HTR-8/SVneo (cell line): ENCODE measurements around the gene SMIM14.
"Not testable (repeated sequence)": the region's sequence is repeated elsewhere in the genome, so short reads cannot be mapped to it uniquely, and the experiment has no call there.

Experiments
- DNase-seq: peaks from one replicate; pipeline ENCODE4 v3.0.0; 2011; ENCODE audit warnings: low spot score, mixed read lengths; ENCODE audit not compliant: insufficient read length
- FAIRE-seq: peaks from 2 replicates; lab custom pipeline; 2011; peaks lifted over from hg19 to GRCh38; lab: Jason Lieb, UNC

Gene SMIM14

DNA sequence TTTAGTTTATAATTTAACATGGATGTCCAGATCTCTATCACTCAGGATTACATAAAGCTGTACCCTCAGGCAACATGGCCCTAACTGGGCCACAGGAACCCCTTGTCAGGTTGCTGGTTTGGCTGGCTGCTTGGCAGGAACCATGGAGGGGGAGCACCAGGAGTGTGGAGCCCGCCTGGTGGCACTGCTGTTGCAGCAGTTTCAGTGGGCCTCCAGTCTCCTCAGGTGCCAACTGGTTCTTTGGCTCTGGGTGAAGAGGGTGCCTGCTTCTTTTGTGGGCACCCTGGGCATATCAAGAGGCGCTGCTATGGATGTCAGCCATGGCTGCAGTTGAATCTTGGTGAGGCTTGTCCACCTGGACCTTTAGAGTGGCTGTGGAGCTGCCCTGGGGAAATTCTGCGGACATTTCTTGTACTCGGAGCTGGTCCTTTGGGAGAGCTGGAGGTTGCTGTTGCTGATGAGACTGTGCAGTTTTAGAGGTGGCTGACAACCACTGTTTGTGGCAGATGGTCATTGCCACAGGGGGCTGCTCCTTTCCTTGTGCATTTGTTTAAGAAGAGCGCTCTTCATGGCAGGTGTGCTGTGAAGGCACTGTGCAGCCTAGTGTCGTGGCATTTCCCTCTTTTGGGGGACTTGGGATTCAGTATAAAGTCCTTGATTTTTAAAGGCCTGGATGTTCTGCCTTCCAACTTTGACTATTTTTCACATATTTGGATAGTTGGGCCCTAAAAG is 10.3 kb upstream of the SMIM14 start:
- no peak for FAIRE-seq
- no peak for DNase-seq

DNA sequence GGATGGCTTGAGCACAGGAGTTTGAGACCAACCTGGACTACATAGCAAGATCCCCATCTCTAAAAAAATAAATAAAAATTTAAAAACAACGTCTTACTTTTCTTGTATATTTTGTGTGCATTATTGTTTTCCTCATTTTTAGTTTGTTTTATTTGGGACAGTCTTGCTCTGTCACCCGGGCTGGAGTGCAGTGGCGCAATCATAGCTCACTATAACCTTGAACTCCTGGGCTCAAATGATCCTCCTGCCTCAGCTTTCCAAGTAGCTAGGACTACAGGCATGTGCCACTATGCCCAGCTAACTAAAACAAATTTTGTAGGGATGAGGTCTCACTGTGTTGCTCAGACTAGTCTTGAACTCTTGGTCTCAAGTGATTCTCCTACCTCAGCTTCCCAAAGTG is 9.5 kb upstream of the SMIM14 start:
- DNase-seq (no peak), FAIRE-seq (no peak)

DNA sequence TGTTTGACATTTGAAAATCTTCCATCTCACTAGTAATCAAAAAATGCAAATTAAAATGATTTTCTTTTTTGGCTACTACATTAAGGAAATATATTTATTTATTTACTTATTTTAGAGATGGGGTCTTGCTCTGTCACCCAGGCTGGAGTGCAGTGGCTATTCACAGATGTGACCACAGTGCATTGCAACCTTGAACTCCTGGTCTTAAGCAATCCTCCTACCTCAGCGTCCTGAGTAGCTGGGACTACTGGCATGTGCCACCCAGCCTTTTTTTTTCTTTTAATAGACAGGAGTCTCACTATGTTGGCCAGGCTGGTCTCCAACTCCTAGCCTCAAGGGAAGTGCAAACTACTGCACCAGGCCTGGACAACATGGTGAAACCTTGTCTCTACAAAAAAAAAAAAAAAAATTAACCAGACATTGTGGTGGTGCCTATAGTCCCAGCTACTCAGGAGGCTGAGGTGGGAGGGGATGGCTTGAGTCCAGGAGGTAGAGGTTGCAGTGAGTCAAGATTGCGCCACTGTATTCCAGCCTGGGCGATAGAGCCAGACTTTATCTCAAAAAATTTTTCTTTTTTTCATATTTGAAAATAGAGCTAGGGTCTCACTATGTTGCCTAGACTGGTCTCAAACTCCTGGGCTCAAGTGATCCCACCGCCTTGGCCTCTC is 4.4 kb upstream of the SMIM14 start:
- FAIRE-seq (no peak), DNase-seq (no peak)

DNA sequence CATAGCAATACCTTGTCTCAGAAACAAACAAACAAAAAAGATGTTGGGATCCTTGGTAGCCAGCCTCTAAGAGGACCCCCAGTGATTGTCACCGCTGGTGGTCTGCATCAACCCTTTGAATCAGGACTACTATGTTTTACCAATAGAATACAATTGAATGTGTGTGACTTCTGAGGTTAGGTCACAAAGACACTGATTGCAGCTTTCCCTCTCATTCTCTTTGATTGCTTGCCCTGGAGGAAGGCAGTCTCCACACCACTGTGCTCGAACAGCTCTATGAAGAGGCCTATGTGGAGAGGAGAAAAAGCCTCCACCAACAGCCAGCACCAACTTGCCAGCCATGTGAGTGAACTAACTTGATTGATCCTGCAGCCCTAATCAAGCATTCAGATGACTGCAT is 2.8 kb upstream of the SMIM14 start:
- FAIRE-seq, result no peak
- no peak for DNase-seq

DNA sequence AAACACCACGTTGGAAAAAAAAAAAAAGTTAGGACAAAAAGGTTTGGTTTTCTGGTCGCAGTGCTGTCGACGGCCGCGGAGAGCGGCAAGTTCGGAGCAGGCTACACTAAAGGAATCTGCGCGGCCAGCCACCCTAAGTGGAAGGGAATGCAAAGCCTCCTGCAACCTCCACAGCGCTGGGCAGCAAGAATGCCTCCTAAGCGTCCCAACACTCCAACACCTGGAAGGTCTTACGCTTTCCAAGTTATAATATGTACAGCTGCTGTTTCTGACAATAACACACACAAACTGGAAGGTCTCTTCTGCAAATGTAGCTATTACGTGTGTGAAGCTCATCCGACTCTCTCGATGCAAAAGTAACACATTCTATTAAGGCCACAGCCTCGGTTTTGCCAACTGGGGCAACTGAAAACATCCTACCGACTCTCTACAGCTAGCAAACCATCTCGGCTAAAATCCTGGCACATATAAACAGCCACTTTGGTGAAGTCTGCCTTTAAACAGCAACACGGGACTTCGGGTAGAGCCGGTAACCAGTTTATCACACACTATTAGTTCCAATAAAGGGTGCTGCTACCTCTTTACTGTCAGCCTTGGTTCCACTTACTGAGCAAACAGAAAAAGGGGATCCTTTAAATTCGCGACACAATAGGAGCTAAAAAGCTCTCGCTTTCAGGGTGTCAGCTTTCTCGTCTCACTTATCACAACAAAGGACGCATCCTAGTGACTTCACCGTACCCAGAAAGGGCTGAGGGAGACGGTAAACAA is 895 bp downstream of the SMIM14 start:
- FAIRE-seq, result no peak

DNA sequence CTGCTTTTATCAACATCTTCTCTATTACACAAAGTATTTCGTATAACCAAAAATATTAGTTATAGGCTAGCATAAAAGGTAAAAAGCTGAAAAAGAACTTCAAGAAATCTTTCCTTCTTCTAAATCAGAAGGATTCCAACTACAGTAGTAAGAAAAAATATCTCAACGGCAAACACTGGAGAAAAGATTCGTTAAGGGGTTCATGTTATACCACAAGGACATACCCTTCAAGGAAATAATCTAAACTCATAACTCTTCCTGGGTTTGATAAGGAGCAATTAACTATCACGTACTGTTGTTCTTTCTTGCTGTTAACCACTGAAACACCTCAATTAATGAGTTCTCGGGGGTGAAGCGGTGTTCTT is 1.5 kb downstream of the SMIM14 start:
- DNase-seq, result no peak

More for the DNA sequence above, 895 bp downstream of the SMIM14 start:
- DNase-seq, result no peak

DNA sequence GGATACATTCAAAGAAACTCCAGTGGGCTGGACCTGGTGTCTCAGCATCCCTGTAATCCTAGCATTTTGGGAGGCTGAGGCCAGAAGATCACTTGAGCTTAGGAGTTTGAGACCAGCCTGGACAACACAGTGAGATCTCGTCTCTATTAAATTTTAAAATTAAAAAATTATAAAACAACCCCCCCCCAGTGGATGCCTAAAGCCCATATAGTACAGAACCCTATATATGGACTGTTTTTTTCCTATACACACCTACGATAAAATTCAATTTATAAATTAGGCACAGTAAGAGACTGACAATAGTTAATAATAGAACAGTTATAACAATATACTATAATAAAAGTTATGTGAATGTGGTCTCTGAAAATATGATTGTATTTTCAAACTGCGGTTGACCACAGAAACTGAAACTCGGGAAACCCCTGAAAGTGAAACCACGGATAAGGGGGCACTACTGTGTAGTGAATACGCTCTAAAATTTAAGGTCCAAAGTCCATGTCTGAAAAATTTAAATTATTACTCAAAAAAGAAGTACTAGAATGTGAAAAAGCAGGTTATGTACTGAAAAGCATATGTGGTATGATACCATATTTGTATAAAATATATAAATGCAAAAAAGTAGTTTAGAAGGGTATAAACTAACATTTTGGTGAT is 2.0 kb downstream of the SMIM14 start:
- FAIRE-seq, result no peak
- no peak for DNase-seq

More for the DNA sequence above, 1.5 kb downstream of the SMIM14 start:
- no peak for FAIRE-seq

DNA sequence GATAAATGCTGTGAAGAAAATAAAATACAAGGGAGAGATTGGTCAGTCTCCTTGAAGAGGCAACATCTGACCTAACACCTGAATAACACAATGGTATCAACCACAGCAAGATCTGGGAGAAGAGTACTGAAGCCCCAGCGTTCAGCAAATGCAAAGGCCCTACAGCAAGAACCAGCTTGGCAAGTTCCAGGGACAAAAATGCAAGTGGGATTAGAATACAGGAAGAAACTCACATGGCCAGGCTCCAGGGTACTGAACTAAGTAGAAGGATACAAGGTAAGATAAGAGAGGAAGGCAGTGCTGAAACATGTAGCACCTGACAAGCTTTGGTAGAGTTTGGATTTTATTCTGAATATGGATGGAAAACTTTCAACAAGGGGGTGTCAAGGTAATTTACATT is 3.6 kb downstream of the SMIM14 start:
- FAIRE-seq, result no peak
- DNase-seq, result no peak

DNA sequence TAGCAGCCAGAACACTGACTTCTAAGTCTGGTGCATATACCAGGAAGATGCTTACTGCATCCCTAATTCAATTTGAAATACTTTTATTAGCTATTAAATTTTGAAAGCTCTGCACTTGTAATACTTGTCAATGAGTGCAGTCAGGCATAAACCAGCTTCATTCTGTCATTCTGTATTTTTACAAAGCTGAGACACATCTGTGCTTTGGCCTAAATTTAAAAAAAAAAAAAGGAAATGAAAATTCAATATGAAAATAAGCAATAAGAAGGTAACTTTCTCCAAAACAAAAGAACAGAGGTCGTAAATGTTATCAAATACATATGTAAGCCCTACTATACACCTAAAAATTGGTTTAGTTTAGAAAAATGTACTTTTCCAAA is 7.0 kb downstream of the SMIM14 start:
- FAIRE-seq (no peak), DNase-seq (no peak)

DNA sequence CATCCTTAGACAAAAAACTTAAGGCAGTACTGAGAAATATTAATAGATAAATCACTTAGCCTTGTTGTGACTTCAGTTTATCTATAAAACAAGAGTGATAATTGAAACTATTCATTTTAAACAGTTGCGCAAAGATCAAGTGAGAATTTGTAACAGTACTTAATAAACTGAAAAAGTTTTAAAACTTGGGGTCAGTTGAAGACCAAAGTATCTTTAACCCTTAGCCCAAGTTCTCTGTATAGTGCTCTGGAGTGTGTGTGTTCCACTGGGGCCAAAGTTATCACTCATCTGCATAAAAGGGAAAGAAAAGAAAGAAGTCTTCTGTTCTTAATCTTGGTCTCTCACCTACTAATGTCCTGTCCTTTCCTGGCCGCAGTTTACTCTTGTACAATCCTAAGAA is 11.3 kb downstream of the SMIM14 start:
- FAIRE-seq, result no peak
- no peak for DNase-seq

DNA sequence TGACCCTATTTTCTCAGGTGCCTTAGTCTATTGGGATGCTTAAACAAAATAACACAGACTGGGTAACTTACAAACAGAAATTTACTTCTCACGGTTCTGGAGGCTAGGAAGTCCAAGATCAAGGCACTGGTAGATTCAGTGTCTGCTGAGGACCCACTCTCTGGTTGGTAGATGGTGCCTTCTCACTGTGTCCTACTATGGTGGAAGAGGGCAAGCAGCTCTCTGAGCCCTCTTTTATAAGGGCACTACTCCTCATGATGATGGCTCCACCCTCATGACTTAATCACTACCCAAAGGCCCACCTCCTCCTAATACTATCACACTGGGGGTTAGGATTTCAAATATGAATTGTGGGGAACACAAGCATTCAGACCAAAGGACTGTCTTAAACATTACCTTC is 11.8 kb downstream of the SMIM14 start:
- no peak for DNase-seq
- no peak for FAIRE-seq

DNA sequence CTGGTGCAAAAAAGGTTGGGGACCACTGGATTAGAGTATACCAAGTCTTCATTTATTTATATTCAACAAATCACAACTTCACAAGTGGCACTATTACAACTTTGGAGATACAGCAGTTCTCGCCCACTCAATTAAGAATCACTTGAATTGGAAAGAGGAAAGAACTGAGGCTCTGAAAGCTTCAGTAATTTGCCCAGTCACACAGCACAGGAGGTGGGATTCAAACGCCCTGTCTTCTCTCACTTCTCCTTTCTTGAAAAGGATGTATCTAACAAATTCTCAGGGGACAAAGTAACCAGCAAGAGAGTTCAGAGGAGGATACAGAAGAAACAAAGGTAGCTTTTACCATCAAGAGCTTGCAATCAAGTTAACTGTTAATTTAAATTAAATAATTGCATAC is 12.4 kb downstream of the SMIM14 start:
- no peak for DNase-seq
- FAIRE-seq, result no peak

DNA sequence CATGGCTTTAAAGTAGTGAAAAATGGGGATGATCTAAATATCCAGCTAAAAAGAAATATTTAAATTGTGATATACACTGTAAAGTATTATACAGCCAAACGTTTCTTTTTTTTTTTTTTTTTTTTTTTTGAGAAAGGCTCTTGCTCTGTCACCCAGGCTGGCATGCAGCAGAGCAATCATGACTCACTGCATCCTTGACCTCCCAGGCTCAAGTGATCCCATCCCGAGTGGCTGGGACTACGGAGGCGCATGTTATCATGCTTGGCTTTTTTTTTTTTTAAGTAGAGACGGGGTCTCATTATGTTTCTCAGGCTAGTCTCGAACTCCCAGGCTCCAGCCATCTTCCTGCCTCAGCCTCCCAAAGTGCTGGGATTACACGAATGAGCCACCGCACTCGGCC is 17.1 kb downstream of the SMIM14 start:
- DNase-seq (no peak), FAIRE-seq (no peak)

DNA sequence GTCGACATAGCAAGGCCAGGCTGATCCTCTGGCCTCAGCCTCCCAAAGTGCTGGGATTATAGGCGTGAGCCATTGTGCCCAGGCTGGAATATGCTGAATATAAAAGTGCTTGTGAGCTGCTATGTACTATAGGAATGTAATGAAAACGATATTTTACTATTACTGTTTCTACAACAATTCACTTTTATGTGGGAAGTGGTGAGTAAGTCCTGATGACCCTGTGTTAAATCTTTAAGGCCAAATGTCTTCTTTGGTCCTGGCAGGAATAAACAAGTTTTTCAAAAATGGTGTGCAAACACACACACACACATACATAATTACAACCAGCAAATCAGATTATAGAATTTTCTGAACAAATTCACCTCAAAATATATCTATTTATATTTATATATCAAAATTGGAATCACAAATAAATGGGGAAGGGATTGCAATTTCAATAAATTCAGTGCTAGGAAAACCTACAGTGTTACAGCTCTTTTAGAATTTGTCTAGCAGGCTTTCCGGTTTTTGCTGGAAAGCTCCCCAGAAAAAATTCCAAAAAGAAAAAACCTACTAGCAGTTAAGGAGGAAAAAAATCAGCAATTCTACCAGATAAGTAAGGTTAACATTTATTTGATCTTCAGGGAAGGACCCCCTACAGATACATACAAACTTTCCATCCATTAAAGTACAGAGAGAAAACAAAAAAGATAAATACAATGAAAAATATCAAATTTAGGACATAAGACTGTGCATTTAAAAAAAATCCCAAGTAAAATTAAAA is 17.9 kb downstream of the SMIM14 start:
- no peak for DNase-seq
- FAIRE-seq, result no peak

DNA sequence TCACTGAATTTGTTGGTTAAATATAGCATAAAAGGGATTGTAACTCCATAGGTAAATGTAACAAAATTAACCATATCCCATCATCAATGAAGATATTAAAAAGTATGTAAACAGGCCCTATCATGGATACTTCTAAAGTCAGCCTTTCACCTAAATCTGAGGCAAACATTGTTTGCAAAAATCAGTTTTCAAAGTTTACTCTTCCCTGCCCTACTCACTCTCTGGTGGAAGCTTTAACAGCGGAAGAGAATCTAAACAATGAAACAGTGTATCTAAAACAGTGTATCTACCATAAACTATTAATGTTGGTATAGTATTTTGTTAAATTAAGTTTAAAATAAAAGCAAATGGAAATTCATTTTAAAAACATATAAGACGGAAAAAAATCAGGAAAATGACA is 21.1 kb downstream of the SMIM14 start:
- FAIRE-seq, result no peak
- no peak for DNase-seq

DNA sequence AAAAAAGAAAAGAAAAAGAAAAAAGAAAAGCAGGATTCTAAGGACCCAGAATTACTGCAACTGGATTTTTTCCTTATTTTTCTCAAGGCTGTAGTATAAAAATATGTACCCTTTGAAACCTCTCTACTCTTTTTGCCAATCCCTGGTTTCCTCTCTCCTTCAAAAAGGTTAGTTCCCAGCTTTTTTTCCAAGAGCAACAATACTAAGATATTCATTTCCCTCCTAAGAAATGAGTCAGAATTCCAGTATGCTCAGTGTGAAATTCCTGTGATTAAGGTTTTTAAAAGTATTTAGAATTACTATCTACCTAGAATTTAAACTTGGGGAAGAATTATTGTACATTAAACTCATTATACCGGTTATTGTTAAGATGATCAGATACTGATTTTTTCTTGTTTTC is 22.0 kb downstream of the SMIM14 start:
- FAIRE-seq (no peak), DNase-seq (no peak)

DNA sequence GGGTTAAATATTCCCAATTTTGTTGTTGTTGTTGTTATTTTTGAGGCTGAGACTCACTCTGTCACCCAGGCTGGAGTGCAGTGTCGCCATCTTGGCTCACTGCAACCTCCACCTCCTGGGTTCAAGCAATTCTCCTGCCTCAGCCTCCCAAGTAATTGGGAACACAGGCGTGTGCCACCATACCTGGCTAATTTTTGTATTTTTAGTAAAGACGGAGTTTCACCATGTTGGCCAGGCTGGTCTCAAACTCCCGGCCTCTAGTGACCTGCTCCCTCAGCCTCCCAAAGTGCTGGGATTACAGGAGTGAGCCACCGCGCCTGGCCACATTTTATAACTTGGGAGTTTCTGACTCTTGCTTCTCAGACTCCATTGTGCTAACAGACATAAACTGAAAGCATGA is 22.6 kb downstream of the SMIM14 start:
- not testable (repeated sequence) for FAIRE-seq, DNase-seq

DNA sequence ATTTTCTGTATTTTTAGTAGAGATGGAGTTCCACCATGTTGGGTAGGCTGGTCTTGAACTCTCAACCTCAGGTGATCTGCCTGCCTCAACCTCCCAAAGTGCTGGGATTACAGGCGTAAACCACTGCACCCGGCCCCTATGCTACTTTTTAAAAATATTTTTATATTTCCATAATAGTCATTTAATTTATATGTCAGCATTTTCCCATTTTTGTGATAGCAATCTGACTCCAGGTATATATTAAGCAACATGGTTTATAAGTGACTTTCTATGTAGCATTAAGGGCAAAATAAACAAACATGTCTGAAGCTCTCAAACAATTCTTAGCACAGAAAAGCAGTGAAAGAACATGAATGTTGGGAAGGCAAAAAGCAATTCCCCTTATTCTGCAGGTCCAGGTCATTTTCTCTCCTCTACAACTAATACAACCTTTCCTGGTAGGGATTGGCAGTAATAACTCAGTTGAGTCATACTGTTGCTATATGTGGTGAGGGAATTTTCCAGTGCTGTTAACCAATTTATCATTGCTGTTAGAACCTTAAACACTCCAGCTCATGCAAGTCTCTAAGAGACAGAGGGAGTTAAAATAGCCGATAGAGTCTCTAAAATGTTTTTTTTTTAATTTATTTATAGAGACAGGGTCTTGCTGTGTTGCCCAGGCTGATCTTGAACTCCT is 24.0 kb downstream of the SMIM14 start:
- FAIRE-seq (no peak), DNase-seq (no peak)

DNA sequence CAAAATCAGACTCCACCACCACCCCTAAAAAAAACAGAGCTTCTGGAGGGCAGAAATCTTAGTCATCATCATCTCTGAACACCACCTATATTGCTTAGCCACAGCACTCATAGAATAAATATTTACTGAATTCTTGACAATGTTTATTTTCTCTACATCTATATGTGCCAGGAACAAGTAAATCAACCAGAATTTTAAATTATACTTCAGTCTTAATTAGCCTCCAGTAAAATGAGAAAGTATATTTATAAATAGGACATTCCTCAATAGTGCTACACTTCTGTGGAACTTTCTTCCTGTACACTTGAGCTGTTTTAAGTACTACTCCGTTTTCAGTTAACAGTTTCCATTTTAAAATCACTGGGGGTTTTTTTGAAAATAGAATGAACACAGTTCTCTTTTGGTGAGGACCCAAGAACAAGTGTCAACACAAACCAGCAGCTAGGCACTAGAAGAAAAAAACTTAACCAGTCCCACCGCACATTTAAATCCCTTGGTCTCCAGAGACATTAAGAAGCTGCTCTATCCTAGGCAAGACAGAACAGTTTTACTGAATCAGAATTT is 25.5 kb downstream of the SMIM14 start:
- FAIRE-seq, result no peak
- DNase-seq, result no peak
